ENCODE data around the gene NCAPH2.
"Not testable (repeated sequence)": the region's sequence is repeated elsewhere in the genome, so short reads cannot be mapped to it uniquely, and the experiment has no call there.

Gene NCAPH2

GRCh38 chr22:50516891-50517290 lies 8.9 kb downstream of the NCAPH2 start:
- no peak for TF ChIP-seq CTCF (IDR thresholded peaks at IDR 0.05; ENCODE audit: low read depth, low read length, missing control alignments)
- Histone ChIP-seq H3K4me3 (ENCODE audit: low read depth, low read length) (no peak overlapping the region), H3K36me3 (replicated peaks) (peaks cover 6% of the 10 kb centered on the region), H3K27me3 (replicated peaks) (no peaks in the 10 kb centered on the region), H3K27ac (no peak overlapping the region)
- in situ Hi-C loops (cut with HindIII; ENCODE audit: low pct_ligation_motif_present, low sequenced_read_pairs), result no loop called here
- no peak for DNase-seq

GRCh38 chr22:50517495-50518260 lies 9.7 kb downstream of the NCAPH2 start:
- no peaks in the 10 kb centered on the region for H3K27me3 ChIP-seq (replicated peaks)
- peaks cover 9% of the 10 kb centered on the region for H3K36me3 ChIP-seq (replicated peaks)
- TF ChIP-seq CTCF (IDR thresholded peaks at IDR 0.05; ENCODE audit: low read depth, low read length, missing control alignments), result no peak
- DNase-seq, result no peak
- no peak overlapping the region for H3K4me3 ChIP-seq (ENCODE audit: low read depth, low read length)
- no peak overlapping the region for H3K27ac ChIP-seq
- in situ Hi-C loops (cut with HindIII; ENCODE audit: low pct_ligation_motif_present, low sequenced_read_pairs), result no loop called here

- no peak for DNase-seq
- Histone ChIP-seq H3K36me3 (replicated peaks) (peaks cover 18% of the 10 kb centered on the region), H3K27ac (no peak overlapping the region), H3K4me3 (ENCODE audit: low read depth, low read length) (no peak overlapping the region), H3K27me3 (replicated peaks) (no peaks in the 10 kb centered on the region)
- in situ Hi-C loops (cut with HindIII; ENCODE audit: low pct_ligation_motif_present, low sequenced_read_pairs), result no loop called here
- TF ChIP-seq CTCF (IDR thresholded peaks at IDR 0.05; ENCODE audit: low read depth, low read length, missing control alignments), result no peak
These were observed 10.6 kb downstream of the NCAPH2 start for GRCh38 chr22:50518606-50519005.

GRCh38 chr22:50519151-50519550 lies 11.1 kb downstream of the NCAPH2 start:
- Histone ChIP-seq H3K36me3 (replicated peaks) (peaks cover 21% of the 10 kb centered on the region), H3K27ac (no peak overlapping the region), H3K27me3 (replicated peaks) (no peaks in the 10 kb centered on the region), H3K4me3 (ENCODE audit: low read depth, low read length) (no peak overlapping the region)
- in situ Hi-C loops (cut with HindIII; ENCODE audit: low pct_ligation_motif_present, low sequenced_read_pairs), result no loop called here
- no peak for TF ChIP-seq CTCF (IDR thresholded peaks at IDR 0.05; ENCODE audit: low read depth, low read length, missing control alignments)
- no peak for DNase-seq

GRCh38 chr22:50520184-50520583 lies 12.2 kb downstream of the NCAPH2 start:
- H3K27me3 ChIP-seq (replicated peaks); DNase-seq; H3K4me3 ChIP-seq (ENCODE audit: low read depth, low read length); in situ Hi-C loops (cut with HindIII; ENCODE audit: low pct_ligation_motif_present, low sequenced_read_pairs); H3K27ac ChIP-seq: not testable (repeated sequence)
- peaks cover 21% of the 10 kb centered on the region for H3K36me3 ChIP-seq (replicated peaks)

- Histone ChIP-seq H3K27ac (no peak overlapping the region), H3K36me3 (replicated peaks) (peaks cover 21% of the 10 kb centered on the region), H3K27me3 (replicated peaks) (no peaks in the 10 kb centered on the region), H3K4me3 (ENCODE audit: low read depth, low read length) (no peak overlapping the region)
- in situ Hi-C loops (cut with HindIII; ENCODE audit: low pct_ligation_motif_present, low sequenced_read_pairs), result no loop called here
- DNase-seq, result no peak
- no peak for TF ChIP-seq CTCF (IDR thresholded peaks at IDR 0.05; ENCODE audit: low read depth, low read length, missing control alignments)
These were observed 12.9 kb downstream of the NCAPH2 start for GRCh38 chr22:50520826-50521453.
